Vagina (tissue), 2 donors: ENCODE measurements around the gene LRRC55.

ENCODE experiments used
- CTCF ChIP-seq, 3 experiments: fragments of 450-650 bp in 2 of 3; fragments of 200-600 bp in 1 of 3; sonication (generic) in 1 of 3; IDR thresholded peaks; one replicate each; pipeline ENCODE4 v1.5.1; 2017 to 2019; ENCODE audit warnings: antibody characterized with exemption in 3 of 3, mild to moderate bottlenecking in 2 of 3, moderate library complexity in 2 of 3
- POLR2A ChIP-seq, 2 donors: fragments of 450-650 bp; IDR thresholded peaks; one replicate each; pipeline ENCODE4 v1.6.1; 2017; ENCODE audit warnings: antibody characterized with exemption in 2 of 2, mild to moderate bottlenecking in 2 of 2, moderate library complexity in 2 of 2

GRCh38 chr11:57203882-57204480 is 22.2 kb downstream of the LRRC55 start:
- TF ChIP-seq CTCF (IDR thresholded peaks at IDR 0.05) (no peak), POLR2A (IDR thresholded peaks at IDR 0.05) (no peak)
